Nephron progenitor cell (in vitro differentiated cells): ENCODE measurements around the gene PHAX.

Experiments used
- DNase-seq: peaks from one replicate; pipeline ENCODE4 v3.0.0; 2021
- H3K27ac Mint-ChIP-seq: 2 replicates; pipeline ENCODE4 v1.8.0; 2021; ENCODE audit warnings: mild to moderate bottlenecking, moderate library complexity, mixed read lengths
- H3K27me3 Mint-ChIP-seq: 2 replicates; pipeline ENCODE4 v1.8.0; 2021; ENCODE audit warnings: mild to moderate bottlenecking, low read depth, mixed read lengths; ENCODE audit not compliant: poor library complexity
- H3K36me3 Mint-ChIP-seq: 2 replicates; pipeline ENCODE4 v1.8.0; 2021; ENCODE audit warnings: low read depth, mixed read lengths
- H3K4me1 Mint-ChIP-seq: 2 replicates; pipeline ENCODE4 v1.8.0; 2021; ENCODE audit warnings: mixed read lengths
- H3K4me3 Mint-ChIP-seq: 2 replicates; pipeline ENCODE4 v1.8.0; 2021; ENCODE audit warnings: mild to moderate bottlenecking, moderate library complexity, mixed read lengths
- H3K9me3 Mint-ChIP-seq: 2 replicates; pipeline ENCODE4 v1.8.0; 2021; ENCODE audit warnings: mild to moderate bottlenecking, moderate library complexity, mixed read lengths
- TF ChIP-seq, protein P1 (sequence below): fragments of 200-600 bp; sonication (generic); IDR thresholded peaks from 2 replicates; pipeline ENCODE4 v1.5.0; 2021; ENCODE audit warnings: antibody characterized with exemption

Gene PHAX

DNA sequence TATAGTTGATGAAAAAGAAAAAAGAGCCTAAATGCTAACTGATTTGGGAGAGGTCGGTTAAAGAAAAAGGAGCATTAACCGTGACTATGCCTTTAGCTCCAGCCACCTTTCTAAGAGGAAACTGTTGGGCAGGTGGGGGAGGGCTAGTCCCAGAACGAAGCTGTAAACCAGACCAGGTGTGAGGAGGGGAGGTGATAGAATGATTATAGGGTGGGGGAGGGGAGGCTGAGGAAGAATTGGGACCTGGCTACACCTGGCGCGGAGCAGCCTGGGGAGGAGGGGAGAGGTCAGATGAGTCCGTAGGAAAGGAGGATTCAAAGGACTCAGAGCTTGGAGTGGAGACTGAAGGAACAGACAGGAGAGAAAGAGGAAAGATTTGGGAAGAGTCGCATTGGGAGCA lies 73.4 kb downstream of the PHAX start:
- no peak overlapping the region for H3K27ac Mint-ChIP-seq
- peaks cover 5% of the 10 kb centered on the region for H3K27me3 Mint-ChIP-seq
- DNase-seq = no peak
- H3K36me3 Mint-ChIP-seq = no peaks in the 10 kb centered on the region
- no peaks in the 10 kb centered on the region for H3K9me3 Mint-ChIP-seq
- TF ChIP-seq, protein P1, sequence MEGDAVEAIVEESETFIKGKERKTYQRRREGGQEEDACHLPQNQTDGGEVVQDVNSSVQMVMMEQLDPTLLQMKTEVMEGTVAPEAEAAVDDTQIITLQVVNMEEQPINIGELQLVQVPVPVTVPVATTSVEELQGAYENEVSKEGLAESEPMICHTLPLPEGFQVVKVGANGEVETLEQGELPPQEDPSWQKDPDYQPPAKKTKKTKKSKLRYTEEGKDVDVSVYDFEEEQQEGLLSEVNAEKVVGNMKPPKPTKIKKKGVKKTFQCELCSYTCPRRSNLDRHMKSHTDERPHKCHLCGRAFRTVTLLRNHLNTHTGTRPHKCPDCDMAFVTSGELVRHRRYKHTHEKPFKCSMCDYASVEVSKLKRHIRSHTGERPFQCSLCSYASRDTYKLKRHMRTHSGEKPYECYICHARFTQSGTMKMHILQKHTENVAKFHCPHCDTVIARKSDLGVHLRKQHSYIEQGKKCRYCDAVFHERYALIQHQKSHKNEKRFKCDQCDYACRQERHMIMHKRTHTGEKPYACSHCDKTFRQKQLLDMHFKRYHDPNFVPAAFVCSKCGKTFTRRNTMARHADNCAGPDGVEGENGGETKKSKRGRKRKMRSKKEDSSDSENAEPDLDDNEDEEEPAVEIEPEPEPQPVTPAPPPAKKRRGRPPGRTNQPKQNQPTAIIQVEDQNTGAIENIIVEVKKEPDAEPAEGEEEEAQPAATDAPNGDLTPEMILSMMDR = no peak
- no peak overlapping the region for H3K4me3 Mint-ChIP-seq
- H3K4me1 Mint-ChIP-seq = peaks cover 13% of the 10 kb centered on the region

DNA sequence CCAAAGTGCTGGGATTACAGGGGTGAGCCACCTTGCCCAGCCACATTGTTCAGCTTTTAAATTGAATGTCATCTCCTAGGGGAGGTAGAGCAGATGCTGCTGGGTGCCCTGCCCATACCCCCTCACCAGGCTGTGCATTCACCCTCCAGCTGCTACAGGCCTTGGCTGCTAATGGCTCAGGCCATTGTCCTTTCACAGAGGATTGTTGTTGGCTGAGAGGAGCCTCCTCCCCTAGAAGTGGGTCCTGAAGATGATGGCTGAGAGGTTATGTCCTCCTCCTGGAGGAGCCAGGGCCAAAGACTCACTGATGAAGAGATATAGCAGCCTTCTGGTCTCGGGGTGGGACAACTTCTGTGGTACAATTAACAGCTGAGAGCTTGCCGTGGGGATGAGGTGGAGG lies 74.6 kb downstream of the PHAX start:
- no peak for DNase-seq
- Mint-ChIP-seq H3K4me3 (no peak overlapping the region), H3K9me3 (no peaks in the 10 kb centered on the region), H3K27ac (no peak overlapping the region), H3K27me3 (peaks cover 5% of the 10 kb centered on the region), H3K36me3 (no peaks in the 10 kb centered on the region), H3K4me1 (peaks cover 25% of the 10 kb centered on the region)
- TF ChIP-seq, protein P1 = no peak

GRCh38 chr5:126676195-126676624 lies 75.5 kb downstream of the PHAX start:
- Mint-ChIP-seq H3K4me1 (peaks cover 28% of the 10 kb centered on the region), H3K27ac (no peak overlapping the region), H3K4me3 (no peak overlapping the region), H3K9me3 (no peaks in the 10 kb centered on the region), H3K36me3 (no peaks in the 10 kb centered on the region), H3K27me3 (peaks cover 5% of the 10 kb centered on the region)
- TF ChIP-seq, protein P1 = peak; percentile 82
- peak; percentile 59 for DNase-seq
